HepG2 (cell line): ENCODE results near the gene FBXW12. TPM values are rescaled to one million over a fixed set of nuclear protein-coding genes. Genes with fewer than 3 reads are reported as not detected.

Source experiments
- AFF4 ChIP-seq: sonication (generic); formaldehyde crosslinking; IDR thresholded peaks from 2 replicates; pipeline ENCODE4 v1.4.0; 2020; ENCODE audit warnings: missing genetic modification reagents
- GABPB1 ChIP-seq: IDR thresholded peaks from 2 replicates; pipeline ENCODE4 v1.6.1; 2016; ENCODE audit warnings: mild to moderate bottlenecking, missing genetic modification reagents, moderate library complexity, missing compliant biosample characterization
- HNRNPLL ChIP-seq: fragments of 200-400 bp; formaldehyde crosslinking; IDR thresholded peaks from 2 replicates; pipeline ENCODE4 v1.6.1; 2017; ENCODE audit warnings: mild to moderate bottlenecking, low read depth, low read length; ENCODE audit not compliant: poor library complexity, severe bottlenecking
- KLF11 ChIP-seq: IDR thresholded peaks from 2 replicates; pipeline ENCODE4 v1.6.1; 2016; ENCODE audit warnings: missing compliant biosample characterization
- NCOA5 ChIP-seq: sonication (generic); formaldehyde crosslinking; IDR thresholded peaks from 2 replicates; pipeline ENCODE4 v1.4.0; 2020; ENCODE audit warnings: missing genetic modification reagents
- NR2F2 ChIP-seq: IDR thresholded peaks from 2 replicates; pipeline ENCODE4 v1.6.1; 2012; ENCODE audit warnings: low read depth, inconsistent platforms, borderline replicate concordance
- RFX3 ChIP-seq: IDR thresholded peaks from 2 replicates; pipeline ENCODE4 v1.6.1; 2016; ENCODE audit warnings: missing biosample characterization, missing genetic modification reagents
- RNF219 ChIP-seq: sonication (generic); formaldehyde crosslinking; IDR thresholded peaks from 2 replicates; pipeline ENCODE4 v1.5.0; 2020; ENCODE audit warnings: mild to moderate bottlenecking, missing genetic modification reagents
- SKIL ChIP-seq: sonication (generic); formaldehyde crosslinking; IDR thresholded peaks from 2 replicates; pipeline ENCODE4 v1.8.0; 2022; ENCODE audit warnings: missing genetic modification reagents, mild to moderate bottlenecking, moderate library complexity, borderline replicate concordance
- SNAPC5 ChIP-seq: sonication (generic); formaldehyde crosslinking; IDR thresholded peaks from 2 replicates; pipeline ENCODE4 v1.8.1; 2023; ENCODE audit warnings: mild to moderate bottlenecking, missing genetic modification reagents, borderline replicate concordance
- TFE3 ChIP-seq: IDR thresholded peaks from 2 replicates; pipeline ENCODE4 v1.6.1; 2016
- ZBTB21 ChIP-seq: sonication (generic); formaldehyde crosslinking; IDR thresholded peaks from 2 replicates; pipeline ENCODE4 v1.4.0; 2020; ENCODE audit warnings: missing genetic modification reagents
- ZC3H4 ChIP-seq: sonication (generic); formaldehyde crosslinking; IDR thresholded peaks from 2 replicates; pipeline ENCODE4 v1.4.0; 2020; ENCODE audit warnings: missing genetic modification reagents, borderline replicate concordance
- ZFP62 ChIP-seq: sonication (generic); formaldehyde crosslinking; IDR thresholded peaks from 2 replicates; pipeline ENCODE4 v1.4.0; 2020; ENCODE audit warnings: missing genetic modification reagents
- ZNF20 ChIP-seq: sonication (generic); formaldehyde crosslinking; IDR thresholded peaks from 2 replicates; pipeline ENCODE4 v1.4.0; 2020; ENCODE audit warnings: mild to moderate bottlenecking, moderate library complexity, missing genetic modification reagents
- ZSCAN5A ChIP-seq: sonication (generic); formaldehyde crosslinking; IDR thresholded peaks from 2 replicates; pipeline ENCODE4 v1.8.0; 2022; ENCODE audit warnings: mild to moderate bottlenecking, missing genetic modification reagents, borderline replicate concordance
- polyA plus RNA-seq, 8 experiments: library from polyadenylated mRNA; depleted of rRNA in 3 of 8; stranded (reverse) in 7 of 8; unstranded in 1 of 8; fragments of >200 nt; fragmentation: Illumina TruSeq in 4 of 8; extraction: Trizol in 4 of 8; gene quantifications; 2 replicates each; pipeline versions ENCODE4 v1.2.1 to v1.2.3, GENCODE V29; 2011 to 2016; ENCODE audit warnings: low read depth in 4 of 8, missing spikeins in 1 of 8, mixed read lengths in 1 of 8; ENCODE audit not compliant: insufficient read depth in 1 of 8
- total RNA-seq, 5 experiments: library from RNA; depleted of rRNA; stranded (reverse); fragments of >200 nt; fragmentation: Illumina TruSeq; extraction: Trizol; gene quantifications; 2 replicates each; pipeline ENCODE4 v1.2.3, GENCODE V29; 2016; ENCODE audit warnings: low read depth in 1 of 5

The FBXW12 gene
- total and polyA plus RNA-seq, 2 of the 13 experiments (the other 11 are each of a cell fraction or from before 2014, with no cell fraction given) = not detected

- TF ChIP-seq ZSCAN5A (CRISPR knock-in tag) (no peak), KLF11 (CRISPR knock-in tag) (no peak), TFE3 (CRISPR knock-in tag) (no peak), AFF4 (CRISPR knock-in tag) (no peak), HNRNPLL (peak; percentile 23), ZFP62 (no peak), RNF219 (CRISPR knock-in tag) (no peak), ZBTB21 (no peak), ZC3H4 (CRISPR knock-in tag) (no peak), RFX3 (no peak), SNAPC5 (CRISPR knock-in tag) (no peak), SKIL (CRISPR knock-in tag) (no peak), ZNF20 (no peak), NR2F2 (no peak), NCOA5 (CRISPR knock-in tag) (no peak), GABPB1 (CRISPR knock-in tag) (peak; percentile 26; the same call in 1 of the 2 replicates)
These were observed 53.3 kb downstream of the FBXW12 start (continued) for GRCh38 chr3:48425281-48425812.
